GM23248 (cell line): ENCODE results near the gene CST6. TPM values are rescaled to one million over a fixed set of nuclear protein-coding genes. Genes with fewer than 3 reads are reported as not detected.

Experiments used
- DNase-seq: peaks from one replicate; pipeline ENCODE4 v3.0.0-alpha.2; 2015
- H2AFZ ChIP-seq: fragments of 200-600 bp; sonication (generic); 2 replicates; pipeline ENCODE4 v1.6.1; 2016; ENCODE audit warnings: antibody characterized with exemption
- H3F3A ChIP-seq: fragments of 200-600 bp; sonication (generic); 2 replicates; pipeline ENCODE4 v1.6.1; 2016; ENCODE audit warnings: mild to moderate bottlenecking, antibody characterized with exemption, mixed run types; ENCODE audit not compliant: insufficient read depth
- H3K27ac ChIP-seq: fragments of 200-600 bp; sonication (generic); 2 replicates; pipeline ENCODE4 v1.5.1; 2016; ENCODE audit warnings: mild to moderate bottlenecking
- H3K27me3 ChIP-seq: fragments of 200-600 bp; sonication (generic); replicated peaks from 2 replicates; pipeline ENCODE4 v1.6.1; 2016; ENCODE audit warnings: mild to moderate bottlenecking; ENCODE audit not compliant: insufficient read depth
- H3K36me3 ChIP-seq: fragments of 200-600 bp; sonication (generic); 2 replicates; pipeline ENCODE4 v1.6.1; 2016; ENCODE audit warnings: low read depth, mild to moderate bottlenecking
- H3K4me1 ChIP-seq: fragments of 200-600 bp; sonication (generic); 2 replicates; pipeline ENCODE4 v1.6.1; 2016; ENCODE audit warnings: mild to moderate bottlenecking; ENCODE audit not compliant: insufficient read depth
- H3K4me2 ChIP-seq: fragments of 200-600 bp; sonication (generic); one replicate; pipeline ENCODE4 v1.6.1; 2016; ENCODE audit warnings: mild to moderate bottlenecking; ENCODE audit not compliant: unreplicated experiment
- H3K4me3 ChIP-seq: fragments of 200-600 bp; sonication (generic); 2 replicates; pipeline ENCODE4 v1.5.1; 2016; ENCODE audit warnings: mild to moderate bottlenecking
- H3K79me2 ChIP-seq: fragments of 200-600 bp; sonication (generic); 2 replicates; pipeline ENCODE4 v1.6.1; 2016; ENCODE audit warnings: mild to moderate bottlenecking; ENCODE audit not compliant: insufficient read depth
- H3K9ac ChIP-seq: fragments of 200-600 bp; sonication (generic); 2 replicates; pipeline ENCODE4 v1.6.1; 2016; ENCODE audit warnings: mild to moderate bottlenecking
- H3K9me2 ChIP-seq: fragments of 200-600 bp; sonication (generic); 2 replicates; pipeline ENCODE4 v1.6.1; 2016; ENCODE audit warnings: mixed run types, mild to moderate bottlenecking, moderate library complexity; ENCODE audit not compliant: insufficient read depth
- H3K9me3 ChIP-seq: fragments of 200-600 bp; sonication (generic); one replicate; pipeline ENCODE4 v1.6.1; 2017; ENCODE audit warnings: low read depth
- H4K20me1 ChIP-seq: fragments of 200-600 bp; sonication (generic); 2 replicates; pipeline ENCODE4 v1.6.0; 2016; ENCODE audit not compliant: insufficient read depth
- EZH2 ChIP-seq: fragments of 200-600 bp; sonication (generic); IDR thresholded peaks from 2 replicates; pipeline ENCODE4 v1.6.1; 2018; ENCODE audit warnings: antibody characterized with exemption, mild to moderate bottlenecking; ENCODE audit not compliant: insufficient read depth, poor library complexity, severe bottlenecking
- EZH2phosphoT487 ChIP-seq: fragments of 200-600 bp; sonication (generic); IDR thresholded peaks from 2 replicates; pipeline ENCODE4 v1.6.1; 2018; ENCODE audit warnings: antibody characterized with exemption, moderate library complexity, mild to moderate bottlenecking, low read depth; ENCODE audit not compliant: insufficient read depth
- WGBS, 2 experiments: methylation state at CpG; one replicate each; pipeline ENCODE4 v1.1.6; 2015 to 2017; ENCODE audit warnings: low lambda C conversion rate in 2 of 2, low coverage in 1 of 2; ENCODE audit errors: missing lambda C conversion rate in 2 of 2; 5-methylcytosine and 5-hydroxymethylcytosine counted together
- in situ Hi-C: fragments of 300-500 bp; cut with MboI; formaldehyde crosslinking; loops from 2 replicates; pipeline ENCODE4 v1.15.0; 2020
- polyA plus RNA-seq: library from polyadenylated mRNA; unstranded; fragments of >200 nt; fragmentation: Nextera tagmentation; extraction: Ambion mirVana; gene quantifications from 2 replicates; pipeline ENCODE4 v1.2.1, GENCODE V29; 2016
- total RNA-seq: library from RNA; depleted of rRNA; stranded (reverse); fragments of >200 nt; shearing (Covaris generic); gene quantifications from 2 replicates; pipeline ENCODE4 v1.2.3, GENCODE V29; 2014

Gene CST6
- total and polyA plus RNA-seq, 2 experiments from 2014 or later: 21.9 to 35.1 TPM

- Histone ChIP-seq H3K4me2 (no peak overlapping the region), H3K36me3 (no peaks in the 10 kb centered on the region), H3K79me2 (no peaks in the 10 kb centered on the region), H3F3A (no peaks in the 10 kb centered on the region), H3K4me1 (peaks cover 27% of the 10 kb centered on the region), H3K27ac (no peak overlapping the region), H3K27me3 (no peaks in the 10 kb centered on the region), H2AFZ (no peak overlapping the region), H3K9ac (no peak overlapping the region), H3K9me3 (no peaks in the 10 kb centered on the region), H3K9me2 (no peaks in the 10 kb centered on the region), H4K20me1 (no peaks in the 10 kb centered on the region), H3K4me3 (no peak overlapping the region)
- in situ Hi-C loops: no loop called here
- no peak for DNase-seq
- TF ChIP-seq EZH2: no peak
- TF ChIP-seq EZH2phosphoT487: no peak
- 54 to 56% methylated on average over 12 of the region's 12 CpGs for WGBS, 2 experiments
These were observed 1.3 kb downstream of the CST6 start for GRCh38 chr11:66012946-66013761.

- no peaks in the 10 kb centered on the region for H3K79me2 ChIP-seq
- no peaks in the 10 kb centered on the region for H3K27me3 ChIP-seq
- H3K9me2 ChIP-seq: no peaks in the 10 kb centered on the region
- TF ChIP-seq EZH2 (no peak), EZH2phosphoT487 (no peak)
- no peaks in the 10 kb centered on the region for H4K20me1 ChIP-seq
- no peak for DNase-seq
- H2AFZ ChIP-seq: no peak overlapping the region
- no peaks in the 10 kb centered on the region for H3F3A ChIP-seq
- H3K4me2 ChIP-seq: no peak overlapping the region
- 68 to 74% methylated on average over 6 to 7 of the region's 7 CpGs for WGBS, 2 experiments
- H3K4me3 ChIP-seq: no peak overlapping the region
- H3K27ac ChIP-seq: no peak overlapping the region
- H3K36me3 ChIP-seq: no peaks in the 10 kb centered on the region
- H3K9ac ChIP-seq: no peak overlapping the region
- peaks cover 27% of the 10 kb centered on the region for H3K4me1 ChIP-seq
- H3K9me3 ChIP-seq: no peaks in the 10 kb centered on the region
- in situ Hi-C loops: no loop called here
These were observed 1.9 kb downstream of the CST6 start for GRCh38 chr11:66013762-66014100.

GRCh38 chr11:66014804-66015453, 3.1 kb downstream of the CST6 start:
- Histone ChIP-seq H3K4me1 (peaks cover 27% of the 10 kb centered on the region), H3K79me2 (no peaks in the 10 kb centered on the region), H3K4me3 (no peak overlapping the region), H2AFZ (peak overlapping the region; percentile 31), H3K27me3 (no peaks in the 10 kb centered on the region), H3K36me3 (no peaks in the 10 kb centered on the region), H3K9me3 (no peaks in the 10 kb centered on the region), H4K20me1 (no peaks in the 10 kb centered on the region), H3K9ac (peak overlapping the region; percentile 37; the same call in 1 of the 2 replicates), H3K9me2 (no peaks in the 10 kb centered on the region), H3F3A (no peaks in the 10 kb centered on the region), H3K4me2 (peak overlapping the region; percentile 29), H3K27ac (peak overlapping the region; percentile 74)
- 86 to 88% methylated on average over 4 to 6 of the region's 6 CpGs for WGBS, 2 experiments
- in situ Hi-C loops: no loop called here
- TF ChIP-seq EZH2phosphoT487 (no peak), EZH2 (no peak)
- DNase-seq: peak; percentile 36

GRCh38 chr11:66015454-66015881, 3.7 kb downstream of the CST6 start:
- TF ChIP-seq EZH2phosphoT487: no peak
- no peak for TF ChIP-seq EZH2
- H4K20me1 ChIP-seq: no peaks in the 10 kb centered on the region
- peak; percentile 61 for DNase-seq
- no peak overlapping the region for H3K4me3 ChIP-seq
- peak overlapping the region; percentile 31 for H2AFZ ChIP-seq
- H3K79me2 ChIP-seq: no peaks in the 10 kb centered on the region
- H3K9me2 ChIP-seq: no peaks in the 10 kb centered on the region
- H3K9me3 ChIP-seq: no peaks in the 10 kb centered on the region
- peak overlapping the region; percentile 29 for H3K4me2 ChIP-seq
- no peaks in the 10 kb centered on the region for H3F3A ChIP-seq
- WGBS, 2 experiments: 24 to 37% methylated on average over 7 of the region's 7 CpGs
- peaks cover 28% of the 10 kb centered on the region for H3K4me1 ChIP-seq
- H3K36me3 ChIP-seq: no peaks in the 10 kb centered on the region
- in situ Hi-C loops: no loop called here
- H3K9ac ChIP-seq: peak overlapping the region; percentile 37; the same call in 1 of the 2 replicates
- no peaks in the 10 kb centered on the region for H3K27me3 ChIP-seq
- peak overlapping the region; percentile 74 for H3K27ac ChIP-seq
